Immature natural killer cell (primary cell): ENCODE data around the gene COX19. TPM values are rescaled to one million over a fixed set of nuclear protein-coding genes. Genes with fewer than 3 reads are reported as not detected.

Experiments used
- DNase-seq, 3 donors: peaks; one replicate each; pipeline ENCODE4 v3.0.0; 2022; ENCODE audit warnings: mixed read lengths in 1 of 3
- H3K27ac Mint-ChIP-seq, 6 donors: one replicate each; pipeline ENCODE4 v1.8.0; 2020; ENCODE audit warnings: mixed read lengths in 6 of 6, mild to moderate bottlenecking in 5 of 6, inconsistent platforms in 4 of 6, moderate library complexity in 3 of 6
- H3K27me3 Mint-ChIP-seq, 3 donors: one replicate each; pipeline ENCODE4 v1.8.0; 2020 to 2021; ENCODE audit warnings: low read depth in 3 of 3, mild to moderate bottlenecking in 3 of 3, mixed read lengths in 3 of 3, moderate library complexity in 3 of 3, inconsistent platforms in 1 of 3
- H3K36me3 Mint-ChIP-seq, 3 donors: one replicate each; pipeline ENCODE4 v1.8.0; 2020; ENCODE audit warnings: mixed read lengths in 3 of 3, inconsistent platforms in 2 of 3, mild to moderate bottlenecking in 2 of 3
- H3K4me1 Mint-ChIP-seq, 2 donors: one replicate each; pipeline ENCODE4 v1.8.0; 2020; ENCODE audit warnings: inconsistent platforms in 2 of 2, mild to moderate bottlenecking in 2 of 2, mixed read lengths in 2 of 2, moderate library complexity in 1 of 2
- H3K4me3 Mint-ChIP-seq, 5 donors: one replicate each; pipeline ENCODE4 v1.8.0; 2020; ENCODE audit warnings: mild to moderate bottlenecking in 5 of 5, mixed read lengths in 5 of 5, inconsistent platforms in 3 of 5, moderate library complexity in 3 of 5
- H3K9me3 Mint-ChIP-seq, 6 donors: one replicate each; pipeline ENCODE4 v1.8.0; 2020; ENCODE audit warnings: mild to moderate bottlenecking in 6 of 6, mixed read lengths in 6 of 6, inconsistent platforms in 4 of 6, moderate library complexity in 3 of 6
- polyA plus RNA-seq, 3 donors: library from polyadenylated mRNA; unstranded; fragments of 300-500 nt; fragmentation: Illumina TruSeq; gene quantifications; one replicate each; pipeline ENCODE4 v1.2.3, GENCODE V29; 2021

COX19 gene, protein sequence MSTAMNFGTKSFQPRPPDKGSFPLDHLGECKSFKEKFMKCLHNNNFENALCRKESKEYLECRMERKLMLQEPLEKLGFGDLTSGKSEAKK
- 10 to 100 TPM; 12.7 to 24.0 (median 18.1) TPM for polyA plus RNA-seq

DNA sequence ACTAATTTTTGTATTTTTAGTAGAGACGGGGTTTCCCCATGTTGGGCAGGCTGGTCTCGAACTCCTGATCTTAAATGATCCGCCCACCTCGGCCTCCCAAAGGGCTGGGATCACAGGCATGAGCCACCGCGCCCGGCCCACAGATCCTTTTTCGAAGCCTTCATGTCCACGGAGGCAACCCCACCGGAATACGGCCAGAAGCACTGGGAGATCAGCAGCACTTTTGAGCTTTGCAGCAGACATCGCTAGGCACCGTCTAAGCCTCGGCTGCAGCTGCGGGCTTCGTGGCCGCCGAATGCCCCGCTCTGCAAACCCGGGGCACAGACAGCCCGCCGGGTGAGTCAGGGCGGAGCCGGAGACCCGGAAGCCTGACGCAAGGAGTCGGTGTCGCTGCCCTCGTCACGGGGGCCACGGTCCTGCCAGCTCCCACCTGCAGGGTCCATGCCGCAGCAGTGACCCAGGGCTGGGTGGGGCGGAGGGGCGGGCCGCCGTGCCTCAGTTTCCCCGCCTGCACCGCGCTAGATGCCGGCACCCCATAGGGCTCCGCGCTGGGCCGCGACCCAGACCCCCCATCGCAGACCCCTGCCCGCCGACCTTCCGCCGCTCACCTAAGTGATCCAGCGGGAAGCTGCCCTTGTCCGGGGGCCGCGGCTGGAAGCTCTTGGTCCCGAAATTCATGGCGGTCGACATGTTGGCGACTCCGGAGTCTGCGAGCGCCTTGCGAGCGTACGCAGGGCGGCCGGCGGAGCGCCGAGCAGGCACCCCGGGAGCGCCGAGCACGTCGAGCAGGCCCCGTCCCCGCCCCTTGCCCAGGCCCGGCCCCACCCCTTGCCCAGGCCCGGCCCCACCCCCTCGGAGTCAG lies at the start of gene COX19:
Gene COX19 (minus strand): TSS at position 730 of the 862 bp plus-strand sequence. CDS start 40 bp downstream, at position 690.
- Mint-ChIP-seq H3K36me3 (peaks cover 5 to 12% (median 10%) of the 10 kb centered on the region in 3 donors), H3K9me3 (no peaks in the 10 kb centered on the region), H3K4me3 (peak within 1 kb of the TSS; percentile 89 to 92 (median 91)), H3K27ac (peak within 1 kb of the TSS; percentile 90 to 97 (median 94)), H3K27me3 (peaks cover 2 to 9% (median 3%) of the 10 kb centered on the region in 3 donors), H3K4me1 (peaks cover 35 to 37% of the 10 kb centered on the region in 2 donors)
- peak; percentile 85 to 90 (median 88) for DNase-seq

DNA sequence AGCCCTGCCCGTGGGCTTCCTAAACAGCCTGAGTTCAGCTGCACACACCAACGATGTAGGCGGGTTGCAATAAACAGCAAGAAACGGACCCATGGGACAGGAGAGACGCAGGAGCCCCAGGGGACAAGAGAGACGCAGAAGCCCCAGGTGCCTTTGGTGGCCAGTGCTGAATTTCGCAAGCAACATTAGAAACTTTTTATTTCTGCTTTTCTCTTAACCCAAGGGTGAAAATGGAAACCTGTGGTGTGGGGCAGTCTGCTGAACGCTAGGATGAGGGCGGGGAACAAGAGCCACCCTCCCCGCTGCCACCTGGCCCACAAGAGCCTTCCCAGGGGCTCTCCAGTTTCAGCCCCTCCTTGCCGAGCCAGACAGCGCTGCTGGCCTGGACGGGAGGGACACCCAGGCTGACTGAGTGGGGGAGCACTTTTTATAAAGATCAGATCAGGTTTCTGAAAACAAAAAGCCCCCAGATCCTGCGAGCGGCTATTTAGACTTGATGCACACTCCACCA lies 49.0 kb upstream of the COX19 start:
- Mint-ChIP-seq H3K4me3 (no peak overlapping the region), H3K27ac (no peak overlapping the region), H3K27me3 (peaks cover 2 to 3% (median 2%) of the 10 kb centered on the region in 3 donors), H3K4me1 (peaks cover 16 to 25% of the 10 kb centered on the region in 2 donors), H3K36me3 (peaks cover 4 to 18% (median 13%) of the 10 kb centered on the region in 3 donors), H3K9me3 (peaks cover 0 to 10% (median 1%) of the 10 kb centered on the region in 6 donors)
- no peak for DNase-seq

DNA sequence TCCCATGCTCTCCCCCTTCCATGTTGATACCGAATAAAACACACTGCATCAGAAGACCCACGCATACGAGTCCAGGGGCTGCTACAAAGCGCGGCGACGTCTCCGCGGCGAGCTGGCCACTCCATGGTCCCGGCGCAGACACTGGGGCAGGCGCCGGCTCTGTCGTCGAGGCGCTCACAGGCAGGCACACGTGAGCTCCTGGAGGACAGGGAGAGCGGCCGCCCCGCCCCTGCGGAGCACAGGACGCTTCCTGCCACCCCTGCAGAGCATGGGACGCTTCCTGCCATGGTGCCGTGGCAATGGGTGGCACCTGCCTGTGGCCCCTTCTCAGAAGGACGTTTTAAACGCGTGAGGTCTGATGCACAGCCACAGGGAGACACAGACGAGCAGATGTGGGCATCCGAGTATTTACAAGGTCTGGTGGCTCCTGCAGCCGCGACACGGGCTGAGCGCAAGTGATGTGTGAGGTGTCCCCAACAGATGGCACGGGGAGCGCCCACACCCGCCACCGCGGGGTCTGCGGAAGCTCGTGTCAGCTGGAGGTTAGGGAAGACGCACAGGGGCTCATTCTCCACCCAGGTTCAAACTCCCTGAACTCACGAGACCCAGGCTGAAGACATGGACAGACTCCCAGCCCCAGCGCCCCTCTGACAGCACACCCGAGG lies 47.6 kb upstream of the COX19 start:
- Mint-ChIP-seq H3K27ac (no peak overlapping the region), H3K9me3 (peaks cover 0 to 10% (median 1%) of the 10 kb centered on the region in 6 donors), H3K4me1 (peaks cover 12 to 17% of the 10 kb centered on the region in 2 donors), H3K36me3 (peaks cover 4 to 18% (median 13%) of the 10 kb centered on the region in 3 donors), H3K4me3 (no peak overlapping the region), H3K27me3 (peaks cover 2 to 3% (median 2%) of the 10 kb centered on the region in 3 donors)
- no peak for DNase-seq

DNA sequence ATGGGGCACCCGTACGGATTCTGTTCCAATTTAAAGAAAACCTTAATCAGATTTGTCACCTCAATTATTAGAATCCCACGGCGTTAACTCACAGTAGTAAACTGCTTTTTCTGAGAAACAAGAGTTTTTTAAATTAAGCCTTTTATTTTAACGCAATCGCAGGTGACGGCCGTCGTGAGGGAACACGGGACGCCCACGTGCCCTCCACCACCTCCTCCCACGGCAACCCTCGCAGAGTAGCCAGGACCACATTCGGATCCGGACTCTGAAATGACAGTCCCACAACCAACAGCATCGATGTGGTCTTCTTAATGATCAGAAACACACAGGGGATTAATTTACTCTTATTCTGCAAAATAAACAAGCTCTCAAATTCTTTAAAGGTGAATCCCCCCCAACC lies 47.0 kb upstream of the COX19 start:
- H3K9me3 Mint-ChIP-seq: peaks cover 0 to 10% (median 1%) of the 10 kb centered on the region in 6 donors
- peaks cover 4 to 18% (median 13%) of the 10 kb centered on the region in 3 donors for H3K36me3 Mint-ChIP-seq
- H3K4me3 Mint-ChIP-seq: no peak overlapping the region
- H3K4me1 Mint-ChIP-seq: peaks cover 11 to 14% of the 10 kb centered on the region in 2 donors
- no peak for DNase-seq
- no peak overlapping the region for H3K27ac Mint-ChIP-seq
- peaks cover 2 to 3% (median 2%) of the 10 kb centered on the region in 3 donors for H3K27me3 Mint-ChIP-seq

DNA sequence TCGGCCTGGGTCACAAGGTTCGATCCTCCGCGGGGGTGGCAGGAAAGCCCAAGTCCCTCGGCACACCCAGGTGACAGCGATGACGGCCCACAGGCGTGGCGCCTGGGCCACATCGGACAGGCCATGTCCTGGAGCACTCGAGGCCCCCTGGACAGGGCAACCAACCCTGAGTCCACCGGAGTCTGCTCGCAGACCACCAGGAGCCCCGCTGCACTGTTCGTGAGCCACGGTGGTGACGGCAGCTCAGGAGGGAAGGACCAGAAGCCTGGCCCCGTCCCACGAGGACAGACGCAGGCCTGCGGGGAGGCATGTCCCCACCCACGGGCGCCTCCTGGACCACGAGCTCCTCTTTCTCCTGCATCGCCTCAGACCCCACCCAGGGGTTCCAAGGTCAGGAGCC lies 46.6 kb upstream of the COX19 start:
- Mint-ChIP-seq H3K36me3 (peaks cover 4 to 18% (median 13%) of the 10 kb centered on the region in 3 donors), H3K27me3 (peaks cover 2% of the 10 kb centered on the region in 3 donors), H3K9me3 (peaks cover 0 to 10% (median 1%) of the 10 kb centered on the region in 6 donors), H3K4me1 (peaks cover 10% of the 10 kb centered on the region in 2 donors), H3K27ac (no peak overlapping the region), H3K4me3 (no peak overlapping the region)
- DNase-seq: no peak

DNA sequence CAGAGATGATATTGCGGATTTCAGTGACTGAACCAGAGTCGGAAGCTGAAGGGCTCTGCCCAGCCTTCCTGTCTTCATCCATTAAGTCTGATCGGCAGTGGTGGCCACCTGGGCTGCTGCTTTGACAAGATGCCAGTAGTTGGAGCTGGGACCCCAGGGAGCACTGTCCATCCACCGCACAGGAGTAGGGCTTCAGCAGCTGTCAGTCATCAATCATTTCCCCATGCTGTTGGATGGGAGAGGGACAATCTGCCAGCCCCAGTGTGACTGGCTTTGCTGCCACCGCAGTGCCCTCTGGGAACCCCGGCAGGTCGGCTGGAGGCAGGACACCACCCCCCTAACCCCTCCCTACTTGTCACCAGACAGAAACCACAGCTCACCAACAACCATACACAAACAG lies 46.0 kb upstream of the COX19 start:
- no peak for DNase-seq
- H3K36me3 Mint-ChIP-seq: peaks cover 4 to 18% (median 13%) of the 10 kb centered on the region in 3 donors
- H3K4me3 Mint-ChIP-seq: no peak overlapping the region
- H3K9me3 Mint-ChIP-seq: peaks cover 0 to 10% (median 1%) of the 10 kb centered on the region in 6 donors
- H3K4me1 Mint-ChIP-seq: peaks cover 4 to 8% of the 10 kb centered on the region in 2 donors
- no peak overlapping the region for H3K27ac Mint-ChIP-seq
- peaks cover 0 to 2% (median 2%) of the 10 kb centered on the region in 3 donors for H3K27me3 Mint-ChIP-seq

DNA sequence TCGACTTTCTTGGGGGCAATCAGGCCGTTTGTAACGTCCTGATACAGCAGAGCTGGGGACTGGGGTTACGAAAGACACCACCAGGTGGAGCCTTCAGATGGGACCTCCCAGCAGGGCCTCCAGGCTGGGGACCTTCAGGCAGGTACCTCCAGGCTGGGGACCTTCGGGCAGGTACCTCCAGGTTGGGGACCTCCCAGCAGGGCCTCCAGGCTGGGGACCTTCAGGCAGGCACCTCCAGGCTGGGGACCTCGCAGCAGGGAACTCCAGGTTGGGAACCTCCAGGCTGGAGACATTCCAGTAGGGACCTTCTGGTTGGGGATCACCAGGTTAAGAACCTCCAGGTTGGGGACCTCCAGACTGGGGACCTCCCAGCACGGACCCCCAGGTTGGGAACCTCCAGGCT lies 45.5 kb upstream of the COX19 start:
- Mint-ChIP-seq H3K27ac (no peak overlapping the region), H3K27me3 (no peaks in the 10 kb centered on the region), H3K9me3 (peaks cover 0 to 10% (median 1%) of the 10 kb centered on the region in 6 donors), H3K4me3 (no peak overlapping the region), H3K4me1 (peaks cover 0 to 8% of the 10 kb centered on the region in 2 donors), H3K36me3 (peaks cover 4 to 15% (median 13%) of the 10 kb centered on the region in 3 donors)
- no peak for DNase-seq

DNA sequence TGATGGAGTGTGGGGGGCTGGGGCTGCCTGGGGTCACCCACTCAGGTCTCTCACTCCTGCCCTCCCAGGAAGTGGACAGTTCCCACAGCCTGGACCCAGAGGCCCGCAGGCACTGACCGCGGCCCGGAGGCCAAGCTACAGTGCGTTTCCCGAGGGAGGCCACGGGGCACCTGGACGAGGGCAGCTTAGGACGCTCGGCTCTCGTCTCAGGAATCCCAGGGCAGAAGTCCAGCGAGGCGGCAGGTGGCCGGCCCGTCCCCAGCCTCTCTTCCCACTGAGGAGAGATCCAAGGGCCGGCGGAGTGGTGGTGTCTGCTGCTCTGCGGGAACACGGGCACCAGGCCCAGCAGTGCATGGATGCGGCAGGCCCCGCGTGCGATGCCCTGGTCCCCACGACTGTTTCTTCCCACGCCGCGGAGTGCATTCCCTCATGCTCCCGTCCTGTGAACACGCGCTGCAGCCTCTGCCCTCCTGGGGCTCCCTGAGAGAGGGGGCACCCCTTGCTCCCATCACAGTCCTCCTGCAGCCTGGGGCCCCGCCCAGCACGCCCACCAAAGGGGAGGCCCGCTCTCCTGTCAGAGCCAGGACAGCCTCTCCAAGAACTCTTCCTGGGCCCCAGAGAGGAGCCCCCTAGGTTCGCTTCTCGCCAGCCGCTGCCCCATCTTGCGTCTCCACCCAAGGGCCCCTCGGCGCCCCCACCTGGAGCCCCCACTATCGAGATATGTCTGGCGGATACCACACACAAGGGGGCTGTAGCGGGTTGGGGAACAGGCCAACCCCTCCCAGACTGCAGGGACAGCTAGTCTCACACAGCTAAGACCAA lies 44.7 kb upstream of the COX19 start:
- Mint-ChIP-seq H3K27ac (no peak overlapping the region), H3K4me1 (peaks cover 0 to 8% of the 10 kb centered on the region in 2 donors), H3K27me3 (no peaks in the 10 kb centered on the region), H3K36me3 (peaks cover 4 to 15% (median 13%) of the 10 kb centered on the region in 3 donors), H3K4me3 (no peak overlapping the region), H3K9me3 (peaks cover 0 to 10% (median 1%) of the 10 kb centered on the region in 6 donors)
- no peak for DNase-seq

DNA sequence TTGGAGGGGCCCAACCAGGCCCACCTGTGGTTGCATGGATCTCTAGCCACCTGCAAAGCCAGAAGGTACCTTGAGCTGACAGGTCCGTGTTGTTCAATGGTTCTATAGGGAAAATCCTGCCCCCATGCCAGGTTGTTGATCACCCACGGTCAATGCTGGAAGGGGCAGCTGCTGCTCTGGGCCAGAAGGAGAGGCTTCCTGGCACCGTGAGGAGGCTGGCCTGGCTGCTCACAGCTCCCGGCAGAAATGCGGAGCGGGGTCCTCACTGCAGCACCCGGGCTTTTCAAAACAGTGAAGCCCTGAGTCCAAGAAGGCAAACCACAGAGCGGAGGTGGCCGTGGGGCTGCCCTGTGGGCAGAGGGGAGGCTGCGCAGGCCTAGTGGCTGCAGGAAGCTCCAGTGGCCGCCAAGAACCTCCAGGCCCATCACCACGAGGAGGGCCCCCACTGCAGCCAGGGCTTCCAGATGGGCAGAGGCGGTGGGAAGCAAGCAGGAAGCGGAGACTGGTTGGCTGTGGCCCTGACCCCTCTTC lies 44.0 kb upstream of the COX19 start:
- Mint-ChIP-seq H3K27ac (no peak overlapping the region), H3K4me1 (peaks cover 0 to 8% of the 10 kb centered on the region in 2 donors), H3K27me3 (no peaks in the 10 kb centered on the region), H3K36me3 (peaks cover 4 to 15% (median 13%) of the 10 kb centered on the region in 3 donors), H3K4me3 (no peak overlapping the region), H3K9me3 (peaks cover 0 to 10% (median 1%) of the 10 kb centered on the region in 6 donors)
- DNase-seq: no peak

DNA sequence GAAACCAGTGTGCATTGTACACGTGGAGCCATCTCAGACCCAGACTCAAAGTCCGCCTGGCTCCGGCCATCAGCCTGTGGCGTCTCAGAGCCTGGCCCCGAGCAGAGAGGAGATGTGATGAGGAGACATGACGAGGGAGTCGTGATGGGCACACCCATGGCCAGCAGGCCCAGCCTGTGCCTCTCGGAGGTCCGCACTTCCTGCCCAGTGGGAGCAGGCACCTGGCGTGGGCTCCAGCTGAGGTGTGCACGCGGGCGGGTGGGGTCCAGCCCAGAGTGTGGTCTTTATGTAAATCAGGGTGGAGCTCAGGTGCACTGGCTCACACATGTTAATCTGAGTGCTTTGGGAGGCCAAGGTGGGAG lies 43.0 kb upstream of the COX19 start:
- Mint-ChIP-seq H3K4me1 (peaks cover 8 to 11% of the 10 kb centered on the region in 2 donors), H3K4me3 (no peak overlapping the region), H3K36me3 (peaks cover 0 to 11% (median 10%) of the 10 kb centered on the region in 3 donors), H3K27ac (no peak overlapping the region), H3K9me3 (peaks cover 0 to 6% (median 1%) of the 10 kb centered on the region in 6 donors), H3K27me3 (no peaks in the 10 kb centered on the region)
- DNase-seq: no peak

DNA sequence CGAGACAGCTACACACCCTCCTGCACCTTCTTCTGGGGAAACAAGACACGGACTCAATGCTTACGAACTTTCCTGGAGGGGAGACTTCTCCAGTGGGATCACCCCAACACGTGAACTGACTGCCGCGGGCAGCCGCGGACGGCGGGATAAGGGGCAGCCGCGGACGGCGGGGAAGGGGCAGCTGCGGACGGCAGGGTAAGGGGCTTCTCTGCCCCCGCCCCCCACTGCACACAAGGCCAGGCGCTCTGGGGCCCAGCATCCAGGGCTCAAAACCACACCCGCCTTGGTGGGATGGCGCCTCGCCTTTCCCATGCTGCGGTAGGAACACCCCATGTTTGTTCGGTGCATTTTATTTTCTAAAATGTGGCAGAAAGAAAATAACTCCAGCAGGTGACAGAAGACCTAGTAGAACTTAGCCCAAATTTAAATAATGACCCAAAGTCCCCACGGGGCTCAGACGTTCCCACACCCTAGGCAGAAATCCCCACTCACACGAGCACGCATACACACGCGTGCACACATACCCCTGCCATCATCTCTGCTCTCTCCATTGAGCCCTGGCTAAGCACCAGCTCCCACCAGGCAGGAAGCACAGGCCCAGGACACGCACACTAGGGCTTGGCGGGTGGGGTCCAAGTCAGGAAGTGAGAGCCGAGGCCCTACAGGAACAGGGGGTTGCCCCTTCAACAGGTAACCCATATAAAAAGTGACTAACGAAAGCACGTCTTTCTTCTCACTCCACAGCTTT lies 42.4 kb upstream of the COX19 start:
- Mint-ChIP-seq H3K9me3 (peaks cover 0 to 6% (median 1%) of the 10 kb centered on the region in 6 donors), H3K27ac (no peak overlapping the region)

More for the DNA sequence above, 42.4 kb upstream of the COX19 start:
- DNase-seq: no peak
- peaks cover 0 to 11% (median 10%) of the 10 kb centered on the region in 3 donors for H3K36me3 Mint-ChIP-seq
- H3K27me3 Mint-ChIP-seq: peaks cover 0 to 2% (median 0%) of the 10 kb centered on the region in 3 donors
- no peak overlapping the region for H3K4me3 Mint-ChIP-seq
- peaks cover 8 to 13% of the 10 kb centered on the region in 2 donors for H3K4me1 Mint-ChIP-seq
